HG02852 (cell line): ENCODE measurements around the gene SPINDOC.

ENCODE experiments used
- ATAC-seq: cut with Tn5 transposase; IDR thresholded peaks from one replicate; pipeline ENCODE4 v1.9.1; 2021; ENCODE audit warnings: mild to moderate bottlenecking, moderate library complexity; ENCODE audit not compliant: unreplicated experiment

The SPINDOC gene

GRCh38 chr11:63831326-63831725 is 18.1 kb downstream of the SPINDOC start:
- ATAC-seq = no peak

- ATAC-seq = no peak
Measured at GRCh38 chr11:63832336-63832735, 19.1 kb downstream of the SPINDOC start.

- ATAC-seq = no peak
Measured at GRCh38 chr11:63833048-63833447, 19.8 kb downstream of the SPINDOC start.

GRCh38 chr11:63834535-63835157 is 21.4 kb downstream of the SPINDOC start:
- ATAC-seq = no peak

- no peak for ATAC-seq
Measured at GRCh38 chr11:63835158-63835545, 21.9 kb downstream of the SPINDOC start.

- no peak for ATAC-seq
Measured at GRCh38 chr11:63837027-63837688, 23.9 kb downstream of the SPINDOC start.

- no peak for ATAC-seq
Measured at GRCh38 chr11:63837739-63838138, 24.5 kb downstream of the SPINDOC start.

GRCh38 chr11:63838150-63838677 is 25.0 kb downstream of the SPINDOC start:
- no peak for ATAC-seq

GRCh38 chr11:63838678-63839507 is 25.6 kb downstream of the SPINDOC start, which contains the start of gene MARK2:
MARK2 (plus strand) TSS chr11:63839110; CDS start chr11:63839507, 397 bp downstream.
- ATAC-seq = peak; percentile 72

GRCh38 chr11:63839508-63840355 is 26.5 kb downstream of the SPINDOC start:
- peak; percentile 4 for ATAC-seq

- ATAC-seq = no peak
Measured at GRCh38 chr11:63840356-63841060, 27.3 kb downstream of the SPINDOC start.

GRCh38 chr11:63841554-63841953 is 28.3 kb downstream of the SPINDOC start:
- no peak for ATAC-seq

GRCh38 chr11:63843041-63843440 is 29.8 kb downstream of the SPINDOC start:
- ATAC-seq = no peak

- ATAC-seq = no peak
Measured at GRCh38 chr11:63844836-63845235, 31.6 kb downstream of the SPINDOC start.

- no peak for ATAC-seq
Measured at GRCh38 chr11:63845303-63845702, 32.0 kb downstream of the SPINDOC start.

- ATAC-seq = no peak
Measured at GRCh38 chr11:63845911-63846310, 32.7 kb downstream of the SPINDOC start.

GRCh38 chr11:63846897-63847296 is 33.6 kb downstream of the SPINDOC start:
- no peak for ATAC-seq

GRCh38 chr11:63847363-63847762 is 34.1 kb downstream of the SPINDOC start:
- no peak for ATAC-seq

GRCh38 chr11:63849691-63850090 is 36.4 kb downstream of the SPINDOC start:
- ATAC-seq = no peak

GRCh38 chr11:63850920-63851319 is 37.7 kb downstream of the SPINDOC start:
- ATAC-seq = no peak
